NT2/D1 (cell line): ENCODE data around the gene COPE.

Experiments used
- SUZ12 ChIP-seq: IDR thresholded peaks from 2 replicates; pipeline ENCODE4 v1.6.1; 2011; ENCODE audit not compliant: insufficient read length, insufficient read depth; ENCODE audit errors: extremely low read depth
- ZNF274 ChIP-seq: IDR thresholded peaks from 2 replicates; pipeline ENCODE4 v1.6.1; 2011; ENCODE audit warnings: mild to moderate bottlenecking, low read depth, low read length

DNA sequence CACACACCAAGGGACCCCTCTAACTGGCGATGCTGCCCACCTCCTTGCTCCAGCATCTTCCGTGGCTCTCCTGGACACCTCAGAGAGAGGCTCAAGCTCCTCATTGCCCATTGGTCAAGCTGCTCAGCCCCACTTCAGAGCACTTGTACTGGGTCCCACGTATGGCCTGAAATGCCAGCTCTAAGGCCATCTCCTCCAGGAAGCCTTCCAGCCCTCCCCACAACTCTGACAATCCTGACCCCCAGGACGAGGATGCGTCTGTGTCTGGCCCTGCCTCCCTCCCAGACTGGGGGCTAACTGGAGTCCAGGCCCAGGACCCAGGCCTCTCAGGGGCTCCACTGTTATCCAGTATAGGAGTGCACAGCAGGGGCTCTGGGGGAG, 29.8 kb upstream of the COPE start:
- no peak for TF ChIP-seq ZNF274
- TF ChIP-seq SUZ12 = no peak
